ENCODE data around the gene IL4R.

IL4R gene

DNA sequence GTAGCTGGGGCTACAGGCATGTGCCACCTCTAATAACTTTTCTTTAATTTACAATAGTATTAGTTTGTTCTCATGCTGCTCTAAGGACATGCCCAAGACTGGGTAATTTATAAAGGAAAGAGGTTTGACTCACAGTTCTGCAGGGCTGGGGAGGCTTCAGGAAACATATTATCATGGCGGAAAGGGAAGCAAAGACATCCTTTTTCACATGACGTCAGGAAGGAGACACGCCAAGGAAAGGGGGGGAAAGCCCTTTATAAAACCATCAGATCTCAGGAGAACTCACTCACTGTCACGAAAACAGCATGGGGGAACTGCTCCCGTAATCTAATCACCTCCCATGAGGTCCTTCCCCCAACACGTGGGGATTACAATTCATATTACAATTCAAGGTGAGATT, 18.3 kb downstream of the IL4R start:
- H3K18ac ChIP-seq (ENCODE audit: low read length) = no peak overlapping the region
- H3K4me1 ChIP-seq (ENCODE audit: control insufficient read depth in 2 of 2, insufficient read depth in 1 of 2, low read depth in 1 of 2, low read length in 2 of 2) = peaks cover 2 to 4% of the 10 kb centered on the region in 2 donors
- no peak overlapping the region for H2AFZ ChIP-seq (ENCODE audit: low read length)
- H3K36me3 ChIP-seq (replicated peaks in 1 of 2; ENCODE audit: control insufficient read depth in 2 of 2, insufficient read depth in 2 of 2, low read length in 2 of 2) = peaks cover 0 to 3% of the 10 kb centered on the region in 2 donors
- H3K79me1 ChIP-seq (ENCODE audit: low read depth, low read length) = no peaks in the 10 kb centered on the region
- H3K4me3 ChIP-seq (ENCODE audit: low read length in 2 of 2) = no peak overlapping the region
- no peak overlapping the region for H3K27ac ChIP-seq (replicated peaks; ENCODE audit: low read length)
- H2BK15ac ChIP-seq (ENCODE audit: low read length) = no peak overlapping the region
- WGBS, 2 donors (ENCODE audit: extremely low coverage in 2 of 2, insufficient read length in 2 of 2, insufficient replicate concordance in 1 of 2) = no CpG with 5 or more reads among the region's 6 CpGs
- H3K9ac ChIP-seq (ENCODE audit: low read depth, low read length, poor library complexity) = no peak overlapping the region
- H3K9me3 ChIP-seq (replicated peaks in 1 of 2; ENCODE audit: control insufficient read depth in 2 of 2, insufficient read depth in 1 of 2, low read depth in 1 of 2, low read length in 2 of 2) = peaks cover 0 to 3% of the 10 kb centered on the region in 2 donors
- no peak overlapping the region for H2BK120ac ChIP-seq (ENCODE audit: low read depth, low read length)
- no peak overlapping the region for H3K23ac ChIP-seq (ENCODE audit: low read depth, low read length, poor library complexity)
- H4K8ac ChIP-seq (ENCODE audit: low read depth, low read length) = no peak overlapping the region
- no peak overlapping the region for H2AK5ac ChIP-seq (ENCODE audit: low read depth, low read length)
- H2BK5ac ChIP-seq (ENCODE audit: low read length) = no peak overlapping the region
- H4K91ac ChIP-seq (ENCODE audit: low read depth, low read length, poor library complexity) = no peak overlapping the region
- no peak for DNase-seq (ENCODE audit: low spot score)
- H3K14ac ChIP-seq (ENCODE audit: low read length) = no peak overlapping the region
- H2BK12ac ChIP-seq (ENCODE audit: low read length) = no peak overlapping the region
- H3K4me2 ChIP-seq (ENCODE audit: insufficient read depth, low read length, poor library complexity, severe bottlenecking) = no peak overlapping the region
- no peaks in the 10 kb centered on the region for H3K27me3 ChIP-seq (ENCODE audit: control insufficient read depth in 3 of 3, insufficient read depth in 3 of 3, low read depth in 1 of 3, low read length in 3 of 3)
- H3K4ac ChIP-seq (ENCODE audit: low read length) = no peak overlapping the region

DNA sequence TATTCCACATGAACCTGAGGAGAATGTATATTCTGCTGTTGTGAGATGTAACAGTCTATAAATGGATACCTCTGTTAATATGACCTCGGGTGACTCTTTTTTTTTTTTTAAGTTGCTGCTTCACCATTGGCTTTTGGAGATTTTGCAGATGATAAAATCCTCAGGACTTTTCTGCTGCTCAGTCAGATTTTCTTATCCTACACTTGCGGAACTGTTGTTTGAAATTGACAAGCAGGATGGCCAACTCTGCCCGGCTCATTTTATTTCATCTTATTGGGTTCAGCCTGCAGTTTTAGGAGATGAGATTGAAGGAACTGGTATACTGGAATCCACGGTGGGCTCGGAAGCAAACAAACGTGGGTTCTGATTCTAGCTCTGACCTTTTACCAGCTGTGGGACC, 19.3 kb downstream of the IL4R start:
- DNase-seq (ENCODE audit: low spot score) = no peak
- no peak overlapping the region for H3K27ac ChIP-seq (replicated peaks; ENCODE audit: low read length)

DNA sequence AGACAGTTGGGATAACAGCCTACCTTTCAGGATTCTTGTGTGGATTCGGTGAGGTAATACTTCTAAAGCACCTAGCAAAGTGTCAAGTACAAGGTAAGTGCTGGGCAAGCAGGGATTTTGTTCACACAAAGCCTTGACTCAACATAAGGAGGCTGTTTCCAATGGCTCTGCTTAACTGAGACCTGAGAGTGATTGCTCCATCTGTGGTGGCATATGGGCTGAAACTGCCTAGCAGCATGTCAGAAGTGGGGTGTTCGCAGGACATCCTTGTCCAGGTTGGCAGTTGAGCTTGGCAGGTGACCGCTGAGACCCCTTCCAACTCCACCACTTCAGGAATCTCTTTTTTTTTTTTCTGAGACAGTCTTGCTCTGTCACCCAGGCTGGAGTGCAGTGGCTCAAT, 19.8 kb downstream of the IL4R start:
- DNase-seq (ENCODE audit: low spot score) = no peak
- Histone ChIP-seq H3K9me3 (replicated peaks in 1 of 2; ENCODE audit: control insufficient read depth in 2 of 2, insufficient read depth in 1 of 2, low read depth in 1 of 2, low read length in 2 of 2) (peaks cover 0 to 3% of the 10 kb centered on the region in 2 donors), H2BK15ac (ENCODE audit: low read length) (no peak overlapping the region), H3K27ac (replicated peaks; ENCODE audit: low read length) (no peak overlapping the region), H3K4me2 (ENCODE audit: insufficient read depth, low read length, poor library complexity, severe bottlenecking) (no peak overlapping the region), H4K91ac (ENCODE audit: low read depth, low read length, poor library complexity) (no peak overlapping the region), H2BK120ac (ENCODE audit: low read depth, low read length) (no peak overlapping the region), H3K18ac (ENCODE audit: low read length) (no peak overlapping the region), H3K4ac (ENCODE audit: low read length) (no peak overlapping the region), H3K9ac (ENCODE audit: low read depth, low read length, poor library complexity) (no peak overlapping the region), H3K27me3 (ENCODE audit: control insufficient read depth in 3 of 3, insufficient read depth in 3 of 3, low read depth in 1 of 3, low read length in 3 of 3) (no peaks in the 10 kb centered on the region), H2AFZ (ENCODE audit: low read length) (no peak overlapping the region), H3K23ac (ENCODE audit: low read depth, low read length, poor library complexity) (no peak overlapping the region), H3K14ac (ENCODE audit: low read length) (no peak overlapping the region), H2BK5ac (ENCODE audit: low read length) (no peak overlapping the region), H3K79me1 (ENCODE audit: low read depth, low read length) (no peaks in the 10 kb centered on the region), H2AK5ac (ENCODE audit: low read depth, low read length) (no peak overlapping the region), H3K36me3 (replicated peaks in 1 of 2; ENCODE audit: control insufficient read depth in 2 of 2, insufficient read depth in 2 of 2, low read length in 2 of 2) (peaks cover 0 to 3% of the 10 kb centered on the region in 2 donors), H4K8ac (ENCODE audit: low read depth, low read length) (no peak overlapping the region), H3K4me1 (ENCODE audit: control insufficient read depth in 2 of 2, insufficient read depth in 1 of 2, low read depth in 1 of 2, low read length in 2 of 2) (peaks cover 0 to 1% of the 10 kb centered on the region in 2 donors), H2BK12ac (ENCODE audit: low read length) (no peak overlapping the region), H3K4me3 (ENCODE audit: low read length in 2 of 2) (no peak overlapping the region)
- WGBS, 2 donors (ENCODE audit: extremely low coverage in 2 of 2, insufficient read length in 2 of 2, insufficient replicate concordance in 1 of 2) = no CpG with 5 or more reads among the region's 3 CpGs

More for the DNA sequence above, 19.3 kb downstream of the IL4R start:
- no peak overlapping the region for H2AK5ac ChIP-seq (ENCODE audit: low read depth, low read length)
- no peak overlapping the region for H2AFZ ChIP-seq (ENCODE audit: low read length)
- peaks cover 0 to 3% of the 10 kb centered on the region in 2 donors for H3K36me3 ChIP-seq (replicated peaks in 1 of 2; ENCODE audit: control insufficient read depth in 2 of 2, insufficient read depth in 2 of 2, low read length in 2 of 2)
- no peaks in the 10 kb centered on the region for H3K27me3 ChIP-seq (ENCODE audit: control insufficient read depth in 3 of 3, insufficient read depth in 3 of 3, low read depth in 1 of 3, low read length in 3 of 3)
- no peak overlapping the region for H3K4me2 ChIP-seq (ENCODE audit: insufficient read depth, low read length, poor library complexity, severe bottlenecking)
- H3K9me3 ChIP-seq (replicated peaks in 1 of 2; ENCODE audit: control insufficient read depth in 2 of 2, insufficient read depth in 1 of 2, low read depth in 1 of 2, low read length in 2 of 2) = peaks cover 0 to 3% of the 10 kb centered on the region in 2 donors
- H3K23ac ChIP-seq (ENCODE audit: low read depth, low read length, poor library complexity) = no peak overlapping the region
- H3K79me1 ChIP-seq (ENCODE audit: low read depth, low read length) = no peaks in the 10 kb centered on the region
- H3K14ac ChIP-seq (ENCODE audit: low read length) = no peak overlapping the region
- peaks cover 0 to 1% of the 10 kb centered on the region in 2 donors for H3K4me1 ChIP-seq (ENCODE audit: control insufficient read depth in 2 of 2, insufficient read depth in 1 of 2, low read depth in 1 of 2, low read length in 2 of 2)
- no peak overlapping the region for H2BK15ac ChIP-seq (ENCODE audit: low read length)
- H3K18ac ChIP-seq (ENCODE audit: low read length) = no peak overlapping the region
- H4K91ac ChIP-seq (ENCODE audit: low read depth, low read length, poor library complexity) = no peak overlapping the region
- no peak overlapping the region for H3K4me3 ChIP-seq (ENCODE audit: low read length in 2 of 2)
- WGBS, 2 donors (ENCODE audit: extremely low coverage in 2 of 2, insufficient read length in 2 of 2, insufficient replicate concordance in 1 of 2) = no CpG with 5 or more reads among the region's 6 CpGs
- no peak overlapping the region for H3K4ac ChIP-seq (ENCODE audit: low read length)
- no peak overlapping the region for H4K8ac ChIP-seq (ENCODE audit: low read depth, low read length)
- no peak overlapping the region for H2BK120ac ChIP-seq (ENCODE audit: low read depth, low read length)
- H2BK12ac ChIP-seq (ENCODE audit: low read length) = no peak overlapping the region
- H2BK5ac ChIP-seq (ENCODE audit: low read length) = no peak overlapping the region
- no peak overlapping the region for H3K9ac ChIP-seq (ENCODE audit: low read depth, low read length, poor library complexity)

DNA sequence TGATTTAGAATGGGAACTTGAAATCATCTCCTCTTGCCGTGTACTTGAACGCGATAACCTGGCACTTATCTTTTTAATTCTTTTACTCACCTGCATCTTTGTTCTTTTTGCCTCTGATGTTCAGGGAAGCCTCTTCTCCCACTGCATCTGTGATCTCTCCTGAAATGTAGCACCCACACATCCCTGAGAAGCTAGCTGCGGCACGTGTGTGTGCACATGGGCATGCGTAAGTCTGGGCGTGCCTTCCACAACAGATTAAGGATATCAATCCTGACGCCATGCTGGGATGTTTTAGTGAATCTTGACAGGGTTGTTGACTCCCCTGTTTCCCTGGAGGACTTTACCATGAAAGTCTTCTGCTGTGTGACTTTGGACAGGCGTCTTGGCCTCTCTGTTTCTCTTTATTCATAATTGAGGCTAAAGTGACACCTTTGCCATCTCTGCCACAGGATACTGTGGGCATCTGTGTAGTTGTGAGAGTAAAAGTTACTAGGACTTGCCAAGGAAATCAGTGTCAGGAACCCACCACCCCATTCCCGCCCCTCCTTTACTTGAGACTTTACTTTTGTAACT, 20.5 kb downstream of the IL4R start:
- Histone ChIP-seq H2BK12ac (ENCODE audit: low read length) (no peak overlapping the region), H3K79me1 (ENCODE audit: low read depth, low read length) (no peaks in the 10 kb centered on the region), H4K91ac (ENCODE audit: low read depth, low read length, poor library complexity) (no peak overlapping the region), H2BK15ac (ENCODE audit: low read length) (no peak overlapping the region), H2AFZ (ENCODE audit: low read length) (no peak overlapping the region), H3K9ac (ENCODE audit: low read depth, low read length, poor library complexity) (no peak overlapping the region), H4K8ac (ENCODE audit: low read depth, low read length) (no peak overlapping the region), H3K27me3 (ENCODE audit: control insufficient read depth in 3 of 3, insufficient read depth in 3 of 3, low read depth in 1 of 3, low read length in 3 of 3) (no peaks in the 10 kb centered on the region), H3K4me1 (ENCODE audit: control insufficient read depth in 2 of 2, insufficient read depth in 1 of 2, low read depth in 1 of 2, low read length in 2 of 2) (peaks cover 0 to 1% of the 10 kb centered on the region in 2 donors), H2AK5ac (ENCODE audit: low read depth, low read length) (no peak overlapping the region), H2BK5ac (ENCODE audit: low read length) (no peak overlapping the region), H3K9me3 (replicated peaks in 1 of 2; ENCODE audit: control insufficient read depth in 2 of 2, insufficient read depth in 1 of 2, low read depth in 1 of 2, low read length in 2 of 2) (peaks cover 0 to 3% of the 10 kb centered on the region in 2 donors), H3K23ac (ENCODE audit: low read depth, low read length, poor library complexity) (no peak overlapping the region), H3K18ac (ENCODE audit: low read length) (no peak overlapping the region), H2BK120ac (ENCODE audit: low read depth, low read length) (no peak overlapping the region), H3K14ac (ENCODE audit: low read length) (no peak overlapping the region), H3K27ac (replicated peaks; ENCODE audit: low read length) (no peak overlapping the region), H3K36me3 (replicated peaks in 1 of 2; ENCODE audit: control insufficient read depth in 2 of 2, insufficient read depth in 2 of 2, low read length in 2 of 2) (peaks cover 0 to 3% of the 10 kb centered on the region in 2 donors), H3K4me3 (ENCODE audit: low read length in 2 of 2) (no peak overlapping the region), H3K4me2 (ENCODE audit: insufficient read depth, low read length, poor library complexity, severe bottlenecking) (no peak overlapping the region), H3K4ac (ENCODE audit: low read length) (no peak overlapping the region)
- no peak for DNase-seq (ENCODE audit: low spot score)
- WGBS, 2 donors (ENCODE audit: extremely low coverage in 2 of 2, insufficient read length in 2 of 2, insufficient replicate concordance in 1 of 2) = no CpG with 5 or more reads among the region's 10 CpGs
